Caco-2 (cell line): ENCODE results near the gene VLDLR. TPM values are rescaled to one million over a fixed set of nuclear protein-coding genes. Genes with fewer than 3 reads are reported as not detected.

Source experiments
- BruUV-seq: library from RNA; stranded (reverse); fragments of 400-500 nt; replicated peaks from 2 replicates; lab custom pipeline; 2021; lab: Mats Ljungman, UMichigan
- CTCF ChIA-PET: fragments of 300-600 bp; sonication (Branson Sonifier 250); formaldehyde crosslinking; loops from one replicate; lab custom pipeline; 2022; ENCODE audit warnings: antibody characterized with exemption; lab: Charles Lee
- POLR2A ChIA-PET: fragments of 300-600 bp; sonication (Branson Sonifier 250); formaldehyde crosslinking; loops from one replicate; lab custom pipeline; 2022; ENCODE audit warnings: antibody characterized with exemption; lab: Charles Lee
- DNase-seq, 2 experiments: peaks; one replicate each; pipeline versions ENCODE4 v3.0.0 to v3.0.0-alpha.2; 2020 to 2022
- H3K27me3 ChIP-seq: replicated peaks from 2 replicates; pipeline ENCODE4 v1.6.0; 2011; ENCODE audit warnings: low read length; ENCODE audit not compliant: control insufficient read depth, insufficient read depth
- H3K36me3 ChIP-seq: 2 replicates; pipeline ENCODE4 v1.5.1; 2011; ENCODE audit warnings: low read length; ENCODE audit not compliant: control insufficient read depth, insufficient read depth
- H3K4me1 ChIP-seq: fragments of 250-450 bp; sonication (Bioruptor Pico); 2 replicates; pipeline ENCODE4 v1.5.1; 2020; ENCODE audit warnings: mild to moderate bottlenecking
- H3K4me3 ChIP-seq: 2 replicates; pipeline ENCODE4 v1.5.1; 2011; ENCODE audit warnings: low read depth, mild to moderate bottlenecking, control low read depth, low read length
- H3K9me3 ChIP-seq: fragments of 250-450 bp; sonication (Bioruptor Pico); 2 replicates; pipeline ENCODE4 v1.5.1; 2020; ENCODE audit warnings: mild to moderate bottlenecking, moderate library complexity
- H3K27ac Mint-ChIP-seq: one replicate; pipeline ENCODE4 v1.8.0; 2022; ENCODE audit warnings: mixed read lengths; ENCODE audit not compliant: unreplicated experiment
- H3K27me3 Mint-ChIP-seq: one replicate; pipeline ENCODE4 v1.8.0; 2022; ENCODE audit warnings: mixed read lengths; ENCODE audit not compliant: insufficient read depth, unreplicated experiment
- H3K36me3 Mint-ChIP-seq: one replicate; pipeline ENCODE4 v1.8.0; 2022; ENCODE audit warnings: mild to moderate bottlenecking, mixed read lengths; ENCODE audit not compliant: insufficient read depth, unreplicated experiment
- H3K4me1 Mint-ChIP-seq: one replicate; pipeline ENCODE4 v1.8.0; 2022; ENCODE audit warnings: low read depth, mixed read lengths; ENCODE audit not compliant: unreplicated experiment
- H3K4me3 Mint-ChIP-seq: one replicate; pipeline ENCODE4 v1.8.0; 2022; ENCODE audit warnings: mild to moderate bottlenecking, moderate library complexity, mixed read lengths; ENCODE audit not compliant: unreplicated experiment
- H3K9me3 Mint-ChIP-seq: one replicate; pipeline ENCODE4 v1.8.0; 2022; ENCODE audit warnings: mixed read lengths; ENCODE audit not compliant: unreplicated experiment
- CTCF ChIP-seq, 2 experiments: fragments of 200-600 bp in 1 of 2; IDR thresholded peaks; 1 replicate in 1 of 2; 2 replicates in 1 of 2; pipeline versions ENCODE4 v1.5.1 to v1.8.0; 2011 to 2022; ENCODE audit warnings: antibody characterized with exemption in 1 of 2, control low read depth in 1 of 2, inconsistent platforms in 1 of 2, low read depth in 1 of 2, low read length in 1 of 2, mild to moderate bottlenecking in 1 of 2, moderate library complexity in 1 of 2; ENCODE audit not compliant: insufficient read depth in 1 of 2, severe bottlenecking in 1 of 2, unreplicated experiment in 1 of 2
- intact Hi-C: fragments of 100-400 bp; cut with micrococcal nuclease; formaldehyde crosslinking; loops from one replicate; pipeline ENCODE4 v1.10.0; 2022; ENCODE audit not compliant: unreplicated experiment
- total RNA-seq: library from RNA; stranded (reverse); gene quantifications from 2 replicates; pipeline ENCODE4 v1.2.3, GENCODE V29; 2022

The VLDLR gene
- total RNA-seq, 1 experiment from 2014 or later, result 42.3 TPM

- Mint-ChIP-seq H3K27me3 (no peaks in the 10 kb centered on the region), H3K9me3 (no peaks in the 10 kb centered on the region), H3K4me3 (no peak overlapping the region), H3K27ac (no peak overlapping the region), H3K4me1 (peaks cover 26% of the 10 kb centered on the region), H3K36me3 (no peaks in the 10 kb centered on the region)
- Histone ChIP-seq H3K4me1 (peaks cover 20% of the 10 kb centered on the region), H3K9me3 (no peaks in the 10 kb centered on the region), H3K4me3 (no peak overlapping the region), H3K27me3 (no peaks in the 10 kb centered on the region), H3K36me3 (no peaks in the 10 kb centered on the region)
- no peak for DNase-seq
- POLR2A ChIA-PET, result no interaction called here
- TF ChIP-seq CTCF (IDR thresholded peaks at IDR 0.05; ENCODE audit: insufficient read depth in 1 of 2, low read depth in 1 of 2, low read length in 1 of 2, severe bottlenecking in 1 of 2, unreplicated experiment in 1 of 2), result no peak
- no TSS peak for BruUV-seq
- intact Hi-C loops, result no loop called here
- CTCF ChIA-PET, result no interaction called here
Observed at GRCh38 chr9:2615497-2615896, 6.1 kb upstream of the VLDLR start.

DNA sequence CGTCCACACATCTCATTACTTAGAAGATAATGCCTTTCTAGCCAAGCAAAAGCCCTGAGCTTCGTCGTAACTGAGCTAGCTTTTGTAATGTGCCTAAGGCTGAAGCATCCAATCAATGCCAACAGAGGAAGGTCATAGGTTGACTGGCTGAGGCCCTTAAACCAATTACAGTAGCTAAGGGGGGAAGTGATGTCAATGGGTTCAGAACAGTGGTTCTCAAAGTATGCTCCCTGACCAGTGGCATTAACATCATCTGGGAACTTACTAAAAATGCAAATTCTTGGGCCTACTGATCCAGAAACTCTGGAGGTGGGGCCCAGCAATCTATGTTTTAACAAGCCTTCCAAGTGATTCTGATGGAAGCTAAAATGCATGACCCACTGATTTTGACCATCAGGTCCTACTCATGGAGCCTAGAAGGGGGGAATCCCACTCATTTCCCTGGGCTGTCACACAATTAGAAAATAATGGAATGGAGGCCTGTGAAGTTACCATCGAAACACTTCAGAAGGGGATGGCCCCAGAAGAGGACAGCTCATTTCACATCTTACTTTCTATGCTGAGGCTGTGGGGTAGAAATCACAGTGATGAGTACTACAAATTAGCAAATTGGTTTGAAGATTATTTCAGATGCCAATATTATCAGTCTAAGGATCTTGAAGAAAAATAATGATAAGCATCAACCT, 4.8 kb upstream of the VLDLR start:
- no TSS peak for BruUV-seq
- H3K4me1 Mint-ChIP-seq, result peaks cover 15% of the 10 kb centered on the region
- no peak for DNase-seq
- peaks cover 9% of the 10 kb centered on the region for H3K4me1 ChIP-seq
- H3K4me3 ChIP-seq, result no peak overlapping the region
- H3K9me3 ChIP-seq, result no peaks in the 10 kb centered on the region
- H3K36me3 ChIP-seq, result no peaks in the 10 kb centered on the region
- CTCF ChIA-PET, result no interaction called here
- POLR2A ChIA-PET, result no interaction called here
- no peak for TF ChIP-seq CTCF (IDR thresholded peaks at IDR 0.05; ENCODE audit: insufficient read depth in 1 of 2, low read depth in 1 of 2, low read length in 1 of 2, severe bottlenecking in 1 of 2, unreplicated experiment in 1 of 2)
- H3K36me3 Mint-ChIP-seq, result peaks cover 7% of the 10 kb centered on the region
- no peak overlapping the region for H3K27ac Mint-ChIP-seq
- H3K4me3 Mint-ChIP-seq, result no peak overlapping the region
- H3K27me3 ChIP-seq, result no peaks in the 10 kb centered on the region
- no peaks in the 10 kb centered on the region for H3K27me3 Mint-ChIP-seq
- intact Hi-C loops, result no loop called here
- no peaks in the 10 kb centered on the region for H3K9me3 Mint-ChIP-seq

DNA sequence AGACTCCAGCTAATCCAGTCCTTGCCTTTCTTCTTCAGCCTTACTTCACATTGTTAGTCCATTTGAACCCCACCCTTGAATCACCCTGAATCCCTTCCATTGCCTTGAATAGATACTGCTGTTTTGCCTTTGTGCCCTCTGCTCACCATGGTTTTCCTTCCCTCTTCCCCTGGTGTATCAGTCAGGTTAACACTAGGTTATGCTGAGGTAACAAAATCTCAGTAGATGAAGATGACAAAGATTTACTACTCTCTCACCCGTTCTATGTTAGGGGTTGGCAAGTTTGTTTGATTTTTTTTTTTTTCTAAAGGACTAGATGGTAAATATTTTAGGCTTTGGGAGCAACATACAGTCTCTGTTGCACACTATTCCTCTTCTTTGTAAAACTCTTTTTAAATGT, 3.3 kb upstream of the VLDLR start:
- no peaks in the 10 kb centered on the region for H3K36me3 ChIP-seq
- intact Hi-C loops, result no loop called here
- H3K36me3 Mint-ChIP-seq, result peaks cover 14% of the 10 kb centered on the region
- ChIA-PET POLR2A (no interaction called here), CTCF (no interaction called here)
- DNase-seq, result no peak
- H3K9me3 ChIP-seq, result no peaks in the 10 kb centered on the region
- H3K4me3 Mint-ChIP-seq, result no peak overlapping the region
- BruUV-seq, result no TSS peak
- H3K27ac Mint-ChIP-seq, result no peak overlapping the region
- H3K4me1 Mint-ChIP-seq, result peaks cover 3% of the 10 kb centered on the region
- H3K4me1 ChIP-seq, result no peaks in the 10 kb centered on the region; the same call in 1 of the 2 replicates
- H3K9me3 Mint-ChIP-seq, result no peaks in the 10 kb centered on the region
- no peak for TF ChIP-seq CTCF (IDR thresholded peaks at IDR 0.05; ENCODE audit: insufficient read depth in 1 of 2, low read depth in 1 of 2, low read length in 1 of 2, severe bottlenecking in 1 of 2, unreplicated experiment in 1 of 2)
- H3K27me3 ChIP-seq, result no peaks in the 10 kb centered on the region
- no peak overlapping the region for H3K4me3 ChIP-seq
- no peaks in the 10 kb centered on the region for H3K27me3 Mint-ChIP-seq
